GM12878 (cell line): Measurements from ENCODE around the gene ACAP2. TPM values are rescaled to one million over a fixed set of nuclear protein-coding genes. Genes with fewer than 3 reads are reported as not detected.

Source experiments
- ATAC-seq: fragments of 200-7000 bp; cut with Tn5 transposase; 3 replicates; pipeline ENCODE4 v1.9.1; 2020; ENCODE audit warnings: mild to moderate bottlenecking, moderate library complexity
- BruUV-seq: library from RNA; stranded (reverse); fragments of 400-500 nt; replicated peaks from 2 replicates; lab custom pipeline; 2021; lab: Mats Ljungman, UMichigan
- CTCF ChIA-PET: fragments of 300-600 bp; sonication (Branson Sonifier 250); formaldehyde crosslinking; extraction: SDS; loops from one replicate; lab custom pipeline; 2021; ENCODE audit warnings: inconsistent platforms; lab: Yijun Ruan, JAX
- POLR2A ChIA-PET: fragments of 350-600 bp; formaldehyde crosslinking; extraction: SDS; loops from one replicate; lab custom pipeline; 2021; ENCODE audit warnings: inconsistent platforms; lab: Charles Lee
- RAD21 ChIA-PET: fragments of 300-600 bp; sonication (Branson Sonifier 250); formaldehyde crosslinking; loops from one replicate; lab custom pipeline; 2023; ENCODE audit warnings: antibody characterized with exemption; ENCODE audit not compliant: unreplicated experiment; lab: Charles Lee
- SMC1A ChIA-PET: fragments of 300-600 bp; sonication (Branson Sonifier 250); formaldehyde crosslinking; loops from one replicate; lab custom pipeline; 2023; ENCODE audit not compliant: unreplicated experiment, uncharacterized antibody; lab: Charles Lee
- DNase-seq: peaks from one replicate; pipeline ENCODE4 v3.0.0-alpha.2; 2011; ENCODE audit warnings: low read depth, low spot score
- FAIRE-seq: peaks from 3 replicates; lab custom pipeline; 2011; peaks lifted over from hg19 to GRCh38; lab: Jason Lieb, UNC
- H2AFZ ChIP-seq: 2 replicates; pipeline ENCODE4 v1.6.0; 2011; ENCODE audit warnings: low read depth, low read length, control low read depth; ENCODE audit not compliant: control insufficient read depth
- H3K27ac ChIP-seq: 2 replicates; pipeline ENCODE4 v1.5.1; 2011; ENCODE audit warnings: control low read depth; ENCODE audit not compliant: control insufficient read depth, insufficient read depth
- H3K27me3 ChIP-seq, 2 experiments: replicated peaks in 1 of 2; 2 replicates each; pipeline versions ENCODE4 v1.6.0 to v1.6.1; 2011; ENCODE audit warnings: low read length in 1 of 2; ENCODE audit not compliant: control insufficient read depth in 2 of 2, insufficient read depth in 2 of 2
- H3K36me3 ChIP-seq, 2 experiments: 2 replicates each; pipeline ENCODE4 v1.5.1; 2011; ENCODE audit warnings: low read length in 1 of 2; ENCODE audit not compliant: control insufficient read depth in 2 of 2, insufficient read depth in 2 of 2
- H3K4me1 ChIP-seq: 2 replicates; pipeline ENCODE4 v1.6.1; 2011; ENCODE audit warnings: mild to moderate bottlenecking, low read length, moderate library complexity, mixed read lengths; ENCODE audit not compliant: control insufficient read depth, insufficient read depth
- H3K4me2 ChIP-seq: 2 replicates; pipeline ENCODE4 v1.6.0; 2011; ENCODE audit warnings: control low read depth; ENCODE audit not compliant: control insufficient read depth, insufficient read depth
- H3K4me3 ChIP-seq: fragments of 200-600 bp; sonication (generic); 2 replicates; pipeline ENCODE4 v1.5.1; 2016
- H3K79me2 ChIP-seq: 2 replicates; pipeline ENCODE4 v1.6.0; 2011; ENCODE audit warnings: low read length; ENCODE audit not compliant: control insufficient read depth, insufficient read depth
- H3K9ac ChIP-seq: 2 replicates; pipeline ENCODE4 v1.8.0; 2011; ENCODE audit warnings: low read length, control low read depth, mixed read lengths; ENCODE audit not compliant: control insufficient read depth, insufficient read depth
- H3K9me3 ChIP-seq: replicated peaks from 3 replicates; pipeline ENCODE4 v1.5.1; 2011; ENCODE audit warnings: mild to moderate bottlenecking, low read length; ENCODE audit not compliant: control insufficient read depth, insufficient read depth
- H4K20me1 ChIP-seq: 2 replicates; pipeline ENCODE4 v1.6.0; 2011; ENCODE audit not compliant: control insufficient read depth, insufficient read depth
- ESRRA ChIP-seq: IDR thresholded peaks from 2 replicates; pipeline ENCODE4 v1.6.1; 2012; ENCODE audit warnings: mild to moderate bottlenecking, low read length, improper control_type of control experiment
- GABPA ChIP-seq: IDR thresholded peaks from 2 replicates; pipeline ENCODE4 v1.6.1; 2014; ENCODE audit warnings: antibody characterized with exemption, low read depth, mild to moderate bottlenecking, inconsistent platforms
- GATAD2B ChIP-seq: fragments of 450-650 bp; conservative IDR thresholded peaks from 2 replicates; pipeline ENCODE4 v1.6.1; 2017; ENCODE audit warnings: low read depth, mild to moderate bottlenecking, moderate library complexity
- HDAC6 ChIP-seq: fragments of 200-600 bp; sonication (generic); IDR thresholded peaks from one replicate; pipeline ENCODE4 v1.8.0; 2017; ENCODE audit warnings: antibody characterized with exemption; ENCODE audit not compliant: unreplicated experiment
- MXI1 ChIP-seq: fragments of 150-350 bp; IDR thresholded peaks from 2 replicates; pipeline ENCODE4 v1.6.1; 2011; ENCODE audit warnings: low read depth, mild to moderate bottlenecking, inconsistent platforms, low read length, improper control_type of control experiment
- PAX8 ChIP-seq: fragments of 450-650 bp; IDR thresholded peaks from 2 replicates; pipeline ENCODE4 v1.6.1; 2017; ENCODE audit warnings: mild to moderate bottlenecking, moderate library complexity
- PML ChIP-seq: IDR thresholded peaks from 2 replicates; pipeline ENCODE4 v1.6.1; 2012; ENCODE audit warnings: low read length, inconsistent platforms
- RFX5 ChIP-seq: IDR thresholded peaks from 2 replicates; pipeline ENCODE4 v1.6.1; 2011; ENCODE audit warnings: low read depth, low read length, improper control_type of control experiment
- SIX5 ChIP-seq: IDR thresholded peaks from 2 replicates; pipeline ENCODE4 v1.6.1; 2011; ENCODE audit warnings: mild to moderate bottlenecking, low read depth, low read length, moderate library complexity; ENCODE audit not compliant: severe bottlenecking
- ZNF217 ChIP-seq: fragments of 450-650 bp; IDR thresholded peaks from 2 replicates; pipeline ENCODE4 v1.6.1; 2017; ENCODE audit warnings: antibody characterized with exemption, mild to moderate bottlenecking
- ZNF274 ChIP-seq: IDR thresholded peaks from one replicate; pipeline ENCODE4 v1.8.0; 2011; ENCODE audit not compliant: insufficient read length, insufficient read depth
- WGBS: methylation state at CpG from one replicate; pipeline ENCODE4 v1.1.6; 2016; ENCODE audit warnings: low lambda C conversion rate; ENCODE audit not compliant: insufficient replicate concordance, insufficient coverage; ENCODE audit errors: missing lambda C conversion rate; 5-methylcytosine and 5-hydroxymethylcytosine counted together
- in situ Hi-C: fragments of 300-500 bp; cut with MboI; formaldehyde crosslinking; loops from 9 replicates; pipeline ENCODE4 v1.14.3; 2018; ENCODE audit warnings: mixed read lengths
- intact Hi-C: fragments of 100-400 bp; cut with micrococcal nuclease; formaldehyde crosslinking; loops from one replicate; pipeline ENCODE4 v1.14.2; 2022; ENCODE audit not compliant: unreplicated experiment
- polyA plus RNA-seq, 11 experiments: library from polyadenylated mRNA; depleted of rRNA in 4 of 11; unstranded in 6 of 11; stranded (reverse) in 5 of 11; fragments of >200 nt; fragmentation: Nextera tagmentation in 4 of 11; fragmentation: Illumina TruSeq in 1 of 11; extraction: Ambion mirVana in 4 of 11; extraction: Trizol in 1 of 11; gene quantifications; 1 replicate in 1 of 11; 2 replicates in 10 of 11; pipeline versions ENCODE4 v1.2.1 to v1.2.3, GENCODE V29; 2011 to 2016; ENCODE audit warnings: inconsistent platforms in 2 of 11, missing spikeins in 2 of 11, low read depth in 1 of 11
- total RNA-seq, 4 experiments: library from RNA; depleted of rRNA in 3 of 4; stranded (reverse); fragments of >200 nt in 3 of 4; fragmentation: Illumina TruSeq in 1 of 4; extraction: Trizol in 1 of 4; gene quantifications; 2 replicates each; pipeline versions ENCODE4 v1.2.1 to v1.2.3, GENCODE V29; 2013 to 2021
- TF ChIP-seq, protein P1 (sequence below): IDR thresholded peaks from 2 replicates; pipeline ENCODE4 v1.6.1; 2012; ENCODE audit warnings: low read depth, low read length, improper control_type of control experiment
- TF ChIP-seq, protein P2 (sequence below): fragments of 450-650 bp; IDR thresholded peaks from 2 replicates; pipeline ENCODE4 v1.6.1; 2017; ENCODE audit warnings: mild to moderate bottlenecking, low read depth, inconsistent platforms; ENCODE audit not compliant: poor library complexity, severe bottlenecking
- TF ChIP-seq, protein P3 (sequence below): fragments of 450-650 bp; IDR thresholded peaks from 2 replicates; pipeline ENCODE4 v1.6.1; 2018; ENCODE audit warnings: borderline replicate concordance, mild to moderate bottlenecking; ENCODE audit not compliant: partially characterized antibody
- TF ChIP-seq, protein P4 (sequence below): IDR thresholded peaks from 2 replicates; pipeline ENCODE4 v1.6.1; 2012; ENCODE audit warnings: low read length, inconsistent platforms

The ACAP2 gene
- total and polyA plus RNA-seq, 10 of the 15 experiments (the other 5 are each of a cell fraction or from before 2014, with no cell fraction given) = 7.1 to 53.8 (median 35.7) TPM

DNA sequence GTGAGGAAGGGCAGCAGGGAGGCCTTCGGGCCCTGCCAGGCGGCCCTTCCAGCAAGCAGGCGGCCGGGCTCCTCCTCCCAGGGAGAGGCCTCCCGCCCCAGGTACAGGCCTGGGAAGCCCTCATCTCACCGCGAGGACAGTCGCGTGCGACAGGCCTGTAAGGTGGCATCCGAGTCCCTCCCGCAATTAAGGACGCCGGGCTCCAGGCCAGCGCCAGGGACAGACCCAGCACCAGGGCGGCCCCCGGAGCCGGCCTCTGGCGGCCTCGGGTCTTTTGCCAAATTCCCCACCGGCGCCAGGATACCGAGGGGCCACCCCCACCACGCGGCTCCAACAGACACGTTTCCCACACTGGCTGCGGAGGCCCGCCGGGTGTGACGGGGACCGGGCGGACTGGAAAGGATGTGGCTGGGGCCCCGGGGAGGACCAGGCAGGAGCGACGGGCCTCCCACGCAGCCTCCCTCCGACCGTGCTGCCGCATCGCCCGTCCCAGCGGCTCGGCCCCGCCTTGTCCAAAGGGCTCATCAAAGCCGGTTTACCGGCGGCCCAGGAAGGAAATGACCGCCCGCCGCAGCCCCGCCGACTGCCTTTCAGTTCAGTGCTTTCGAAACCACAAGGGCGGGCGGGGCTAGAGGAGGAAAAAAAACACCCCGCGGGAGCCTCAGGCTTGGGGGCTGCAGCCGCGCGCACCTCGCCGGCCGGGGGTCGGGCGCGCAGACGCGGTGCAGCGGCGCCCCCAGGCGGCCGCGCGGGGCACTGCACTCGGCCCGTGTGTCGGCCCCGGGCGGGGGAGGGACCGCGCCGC lies 183.1 kb downstream of the ACAP2 start:
- POLR2A ChIA-PET = interaction anchor here (1.1 to 1.5 kb wide), 2 partner anchors 114 to 129 kb away, joined by 3 to 6 read pairs; no protein-coding TSS in a partner anchor
- peaks cover 21% of the 10 kb centered on the region for H3K4me1 ChIP-seq
- BruUV-seq = TSS peak; percentile 73
- H3K36me3 ChIP-seq = no peaks in the 10 kb centered on the region
- RAD21 ChIA-PET = interaction anchor here (1.0 to 2.4 kb wide), 12 partner anchors 9 to 589 kb away, joined by 3 to 18 read pairs (median 5); partner anchors contain the start of genes LSG1 and PPP1R2
- intact Hi-C loops = loop anchor here (1.0 to 10.0 kb wide), 8 partner anchors 55 to 925 kb away; partner anchors contain the start of gene LSG1
- H3K4me2 ChIP-seq = peak overlapping the region; percentile 94
- H3K4me3 ChIP-seq = peak overlapping the region; percentile 77; the same call in 1 of the 2 replicates
- H3K27ac ChIP-seq = peak overlapping the region; percentile 85
- H2AFZ ChIP-seq = peak overlapping the region; percentile 86
- ATAC-seq (peak; percentile 85), FAIRE-seq (peak; percentile 87), DNase-seq (peak; percentile 69)
- H3K9ac ChIP-seq = peak overlapping the region; percentile 73
- WGBS = under 1% methylated on average over 82 of the region's 82 CpGs
- H3K9me3 ChIP-seq = no peaks in the 10 kb centered on the region
- in situ Hi-C loops = loop anchor here (5.0 to 10.0 kb wide), 3 partner anchors 112 to 925 kb away; no protein-coding TSS in a partner anchor
- SMC1A ChIA-PET = interaction anchor here (0.8 to 2.9 kb wide), 12 partner anchors 51 to 588 kb away, joined by 3 to 24 read pairs (median 8); partner anchors contain the start of genes FAM43A and LSG1
- H3K79me2 ChIP-seq = peaks cover 15% of the 10 kb centered on the region
- H3K27me3 ChIP-seq = no peaks in the 10 kb centered on the region
- CTCF ChIA-PET = interaction anchor here (0.6 to 5.2 kb wide), 9 partner anchors 10 to 587 kb away, joined by 3 to 47 read pairs (median 6); partner anchors contain the start of genes LSG1 and XXYLT1
- H4K20me1 ChIP-seq = no peaks in the 10 kb centered on the region
- no peak for TF ChIP-seq ZNF274
- TF ChIP-seq HDAC6 = no peak
- TF ChIP-seq, protein P1, sequence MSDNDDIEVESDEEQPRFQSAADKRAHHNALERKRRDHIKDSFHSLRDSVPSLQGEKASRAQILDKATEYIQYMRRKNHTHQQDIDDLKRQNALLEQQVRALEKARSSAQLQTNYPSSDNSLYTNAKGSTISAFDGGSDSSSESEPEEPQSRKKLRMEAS = peak; percentile 68
- TF ChIP-seq, protein P2, sequence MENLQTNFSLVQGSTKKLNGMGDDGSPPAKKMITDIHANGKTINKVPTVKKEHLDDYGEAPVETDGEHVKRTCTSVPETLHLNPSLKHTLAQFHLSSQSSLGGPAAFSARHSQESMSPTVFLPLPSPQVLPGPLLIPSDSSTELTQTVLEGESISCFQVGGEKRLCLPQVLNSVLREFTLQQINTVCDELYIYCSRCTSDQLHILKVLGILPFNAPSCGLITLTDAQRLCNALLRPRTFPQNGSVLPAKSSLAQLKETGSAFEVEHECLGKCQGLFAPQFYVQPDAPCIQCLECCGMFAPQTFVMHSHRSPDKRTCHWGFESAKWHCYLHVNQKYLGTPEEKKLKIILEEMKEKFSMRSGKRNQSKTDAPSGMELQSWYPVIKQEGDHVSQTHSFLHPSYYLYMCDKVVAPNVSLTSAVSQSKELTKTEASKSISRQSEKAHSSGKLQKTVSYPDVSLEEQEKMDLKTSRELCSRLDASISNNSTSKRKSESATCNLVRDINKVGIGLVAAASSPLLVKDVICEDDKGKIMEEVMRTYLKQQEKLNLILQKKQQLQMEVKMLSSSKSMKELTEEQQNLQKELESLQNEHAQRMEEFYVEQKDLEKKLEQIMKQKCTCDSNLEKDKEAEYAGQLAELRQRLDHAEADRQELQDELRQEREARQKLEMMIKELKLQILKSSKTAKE = peak; percentile 69
- no peak for TF ChIP-seq MXI1
- TF ChIP-seq PML = no peak
- TF ChIP-seq, protein P3, sequence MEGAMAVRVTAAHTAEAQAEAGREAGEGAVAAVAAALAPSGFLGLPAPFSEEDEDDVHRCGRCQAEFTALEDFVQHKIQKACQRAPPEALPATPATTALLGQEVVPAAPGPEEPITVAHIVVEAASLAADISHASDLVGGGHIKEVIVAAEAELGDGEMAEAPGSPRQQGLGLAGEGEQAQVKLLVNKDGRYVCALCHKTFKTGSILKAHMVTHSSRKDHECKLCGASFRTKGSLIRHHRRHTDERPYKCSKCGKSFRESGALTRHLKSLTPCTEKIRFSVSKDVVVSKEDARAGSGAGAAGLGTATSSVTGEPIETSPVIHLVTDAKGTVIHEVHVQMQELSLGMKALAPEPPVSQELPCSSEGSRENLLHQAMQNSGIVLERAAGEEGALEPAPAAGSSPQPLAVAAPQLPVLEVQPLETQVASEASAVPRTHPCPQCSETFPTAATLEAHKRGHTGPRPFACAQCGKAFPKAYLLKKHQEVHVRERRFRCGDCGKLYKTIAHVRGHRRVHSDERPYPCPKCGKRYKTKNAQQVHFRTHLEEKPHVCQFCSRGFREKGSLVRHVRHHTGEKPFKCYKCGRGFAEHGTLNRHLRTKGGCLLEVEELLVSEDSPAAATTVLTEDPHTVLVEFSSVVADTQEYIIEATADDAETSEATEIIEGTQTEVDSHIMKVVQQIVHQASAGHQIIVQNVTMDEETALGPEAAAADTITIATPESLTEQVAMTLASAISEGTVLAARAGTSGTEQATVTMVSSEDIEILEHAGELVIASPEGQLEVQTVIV = peak; percentile 33
- TF ChIP-seq GABPA = no peak
- TF ChIP-seq RFX5 = no peak
- TF ChIP-seq PAX8 = no peak
- TF ChIP-seq GATAD2B = peak; percentile 98
- TF ChIP-seq SIX5 = peak; percentile 16
- no peak for TF ChIP-seq ESRRA
- no peak; the same call in none of the 2 replicates for TF ChIP-seq ZNF217
- TF ChIP-seq, protein P4, sequence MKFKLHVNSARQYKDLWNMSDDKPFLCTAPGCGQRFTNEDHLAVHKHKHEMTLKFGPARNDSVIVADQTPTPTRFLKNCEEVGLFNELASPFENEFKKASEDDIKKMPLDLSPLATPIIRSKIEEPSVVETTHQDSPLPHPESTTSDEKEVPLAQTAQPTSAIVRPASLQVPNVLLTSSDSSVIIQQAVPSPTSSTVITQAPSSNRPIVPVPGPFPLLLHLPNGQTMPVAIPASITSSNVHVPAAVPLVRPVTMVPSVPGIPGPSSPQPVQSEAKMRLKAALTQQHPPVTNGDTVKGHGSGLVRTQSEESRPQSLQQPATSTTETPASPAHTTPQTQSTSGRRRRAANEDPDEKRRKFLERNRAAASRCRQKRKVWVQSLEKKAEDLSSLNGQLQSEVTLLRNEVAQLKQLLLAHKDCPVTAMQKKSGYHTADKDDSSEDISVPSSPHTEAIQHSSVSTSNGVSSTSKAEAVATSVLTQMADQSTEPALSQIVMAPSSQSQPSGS = 0 out of 2 replicates have a peak, but pooled peaks have one; percentile 43
